ENCODE data around the gene GAP43. TPM values are rescaled to one million over a fixed set of nuclear protein-coding genes. Genes with fewer than 3 reads are reported as not detected.
A peak's percentile ranks its signal among the peaks of the same experiment; 100 is the strongest.

Gene GAP43
- total RNA-seq, 1 donor from 2014 or later: 17.4 TPM

- H3K27me3 ChIP-seq (ENCODE audit: insufficient read depth, low read length): no peaks in the 10 kb centered on the region
- peak overlapping the region; percentile 4 for H3K4me2 ChIP-seq (ENCODE audit: low read length)
- H3K4me1 Mint-ChIP-seq (ENCODE audit: low read depth, unreplicated experiment): peaks cover 26% of the 10 kb centered on the region
- no peak for FAIRE-seq
- H3K27ac Mint-ChIP-seq (ENCODE audit: unreplicated experiment): no peak overlapping the region
- no peaks in the 10 kb centered on the region for H3K27me3 Mint-ChIP-seq (ENCODE audit: low read depth, unreplicated experiment)
- H3K79me2 ChIP-seq (ENCODE audit: insufficient read depth, low read length): no peaks in the 10 kb centered on the region
- H3K36me3 ChIP-seq (ENCODE audit: insufficient read depth, low read length): no peaks in the 10 kb centered on the region
- H4K20me1 ChIP-seq (ENCODE audit: insufficient read depth, low read length): no peaks in the 10 kb centered on the region
- H3K4me3 Mint-ChIP-seq (ENCODE audit: unreplicated experiment): no peak overlapping the region
- peak; percentile 53 for DNase-seq (ENCODE audit: low read depth)
- no peak for TF ChIP-seq EZH2 (IDR thresholded peaks at IDR 0.05; ENCODE audit: insufficient read depth, low read length)
- TF ChIP-seq, protein P1, sequence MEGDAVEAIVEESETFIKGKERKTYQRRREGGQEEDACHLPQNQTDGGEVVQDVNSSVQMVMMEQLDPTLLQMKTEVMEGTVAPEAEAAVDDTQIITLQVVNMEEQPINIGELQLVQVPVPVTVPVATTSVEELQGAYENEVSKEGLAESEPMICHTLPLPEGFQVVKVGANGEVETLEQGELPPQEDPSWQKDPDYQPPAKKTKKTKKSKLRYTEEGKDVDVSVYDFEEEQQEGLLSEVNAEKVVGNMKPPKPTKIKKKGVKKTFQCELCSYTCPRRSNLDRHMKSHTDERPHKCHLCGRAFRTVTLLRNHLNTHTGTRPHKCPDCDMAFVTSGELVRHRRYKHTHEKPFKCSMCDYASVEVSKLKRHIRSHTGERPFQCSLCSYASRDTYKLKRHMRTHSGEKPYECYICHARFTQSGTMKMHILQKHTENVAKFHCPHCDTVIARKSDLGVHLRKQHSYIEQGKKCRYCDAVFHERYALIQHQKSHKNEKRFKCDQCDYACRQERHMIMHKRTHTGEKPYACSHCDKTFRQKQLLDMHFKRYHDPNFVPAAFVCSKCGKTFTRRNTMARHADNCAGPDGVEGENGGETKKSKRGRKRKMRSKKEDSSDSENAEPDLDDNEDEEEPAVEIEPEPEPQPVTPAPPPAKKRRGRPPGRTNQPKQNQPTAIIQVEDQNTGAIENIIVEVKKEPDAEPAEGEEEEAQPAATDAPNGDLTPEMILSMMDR (IDR thresholded peaks at IDR 0.05; ENCODE audit: insufficient read depth, low read depth, low read length): no peak
- H3K9me3 ChIP-seq (ENCODE audit: insufficient read depth, low read depth, low read length): no peaks in the 10 kb centered on the region
- no peak overlapping the region for H3K9ac ChIP-seq (ENCODE audit: low read length)
- H3K4me1 ChIP-seq (ENCODE audit: insufficient read depth, low read length): peaks cover 3% of the 10 kb centered on the region
- peak overlapping the region; percentile 29 for H2AFZ ChIP-seq (ENCODE audit: low read depth, low read length)
- no peaks in the 10 kb centered on the region for H3K36me3 Mint-ChIP-seq (ENCODE audit: low read depth, unreplicated experiment)
- H3K27ac ChIP-seq (ENCODE audit: low read depth, low read length): no peak overlapping the region
- H3K4me3 ChIP-seq (ENCODE audit: insufficient read depth, low read depth, low read length): no peak overlapping the region
- peaks cover 2% of the 10 kb centered on the region for H3K9me3 Mint-ChIP-seq (ENCODE audit: unreplicated experiment)
These were observed 25.2 kb downstream of the GAP43 start for GRCh38 chr3:115648559-115648958.

GRCh38 chr3:115651087-115651486 lies 27.8 kb downstream of the GAP43 start:
- FAIRE-seq (no peak), DNase-seq (ENCODE audit: low read depth) (no peak)
- Mint-ChIP-seq H3K27ac (ENCODE audit: unreplicated experiment) (no peak overlapping the region), H3K27me3 (ENCODE audit: low read depth, unreplicated experiment) (no peaks in the 10 kb centered on the region), H3K4me3 (ENCODE audit: unreplicated experiment) (no peak overlapping the region), H3K36me3 (ENCODE audit: low read depth, unreplicated experiment) (no peaks in the 10 kb centered on the region), H3K9me3 (ENCODE audit: unreplicated experiment) (peaks cover 2% of the 10 kb centered on the region), H3K4me1 (ENCODE audit: low read depth, unreplicated experiment) (peaks cover 23% of the 10 kb centered on the region)
- TF ChIP-seq, protein P1 (IDR thresholded peaks at IDR 0.05; ENCODE audit: insufficient read depth, low read depth, low read length): no peak
- no peak for TF ChIP-seq EZH2 (IDR thresholded peaks at IDR 0.05; ENCODE audit: insufficient read depth, low read length)
- Histone ChIP-seq H3K79me2 (ENCODE audit: insufficient read depth, low read length) (no peaks in the 10 kb centered on the region), H3K36me3 (ENCODE audit: insufficient read depth, low read length) (no peaks in the 10 kb centered on the region), H3K9me3 (ENCODE audit: insufficient read depth, low read depth, low read length) (no peaks in the 10 kb centered on the region), H3K27me3 (ENCODE audit: insufficient read depth, low read length) (no peaks in the 10 kb centered on the region), H4K20me1 (ENCODE audit: insufficient read depth, low read length) (no peaks in the 10 kb centered on the region), H3K9ac (ENCODE audit: low read length) (no peak overlapping the region), H3K4me3 (ENCODE audit: insufficient read depth, low read depth, low read length) (no peak overlapping the region), H3K4me1 (ENCODE audit: insufficient read depth, low read length) (no peaks in the 10 kb centered on the region), H3K27ac (ENCODE audit: low read depth, low read length) (no peak overlapping the region), H2AFZ (ENCODE audit: low read depth, low read length) (no peak overlapping the region), H3K4me2 (ENCODE audit: low read length) (no peak overlapping the region)

GRCh38 chr3:115651599-115651998 lies 28.3 kb downstream of the GAP43 start:
- TF ChIP-seq, protein P1 (IDR thresholded peaks at IDR 0.05; ENCODE audit: insufficient read depth, low read depth, low read length): no peak
- no peak for TF ChIP-seq EZH2 (IDR thresholded peaks at IDR 0.05; ENCODE audit: insufficient read depth, low read length)
- Histone ChIP-seq H3K4me3 (ENCODE audit: insufficient read depth, low read depth, low read length) (no peak overlapping the region), H3K36me3 (ENCODE audit: insufficient read depth, low read length) (no peaks in the 10 kb centered on the region), H3K4me2 (ENCODE audit: low read length) (no peak overlapping the region), H3K79me2 (ENCODE audit: insufficient read depth, low read length) (no peaks in the 10 kb centered on the region), H2AFZ (ENCODE audit: low read depth, low read length) (no peak overlapping the region), H3K9me3 (ENCODE audit: insufficient read depth, low read depth, low read length) (no peaks in the 10 kb centered on the region), H4K20me1 (ENCODE audit: insufficient read depth, low read length) (no peaks in the 10 kb centered on the region), H3K9ac (ENCODE audit: low read length) (no peak overlapping the region), H3K27me3 (ENCODE audit: insufficient read depth, low read length) (no peaks in the 10 kb centered on the region), H3K4me1 (ENCODE audit: insufficient read depth, low read length) (no peaks in the 10 kb centered on the region), H3K27ac (ENCODE audit: low read depth, low read length) (no peak overlapping the region)
- Mint-ChIP-seq H3K4me1 (ENCODE audit: low read depth, unreplicated experiment) (peaks cover 23% of the 10 kb centered on the region), H3K27me3 (ENCODE audit: low read depth, unreplicated experiment) (no peaks in the 10 kb centered on the region), H3K36me3 (ENCODE audit: low read depth, unreplicated experiment) (no peaks in the 10 kb centered on the region), H3K9me3 (ENCODE audit: unreplicated experiment) (peaks cover 2% of the 10 kb centered on the region), H3K27ac (ENCODE audit: unreplicated experiment) (no peak overlapping the region), H3K4me3 (ENCODE audit: unreplicated experiment) (no peak overlapping the region)
- DNase-seq (ENCODE audit: low read depth) (no peak), FAIRE-seq (no peak)

All from astrocyte (in vitro differentiated cells and primary cell).